H1 (cell line): ENCODE measurements around the gene CKAP4. TPM values are rescaled to one million over a fixed set of nuclear protein-coding genes. Genes with fewer than 3 reads are reported as not detected.

Experiments used
- CTCF ChIA-PET: fragments of 300-600 bp; sonication (Branson Sonifier 250); formaldehyde crosslinking; loops from one replicate; lab custom pipeline; 2021; ENCODE audit not compliant: partially characterized antibody; lab: Charles Lee
- POLR2A ChIA-PET: fragments of 300-600 bp; sonication (Branson Sonifier 250); formaldehyde crosslinking; loops from one replicate; lab custom pipeline; 2021; ENCODE audit warnings: inconsistent platforms; ENCODE audit not compliant: partially characterized antibody; lab: Charles Lee
- DNase-seq, 2 experiments: peaks; one replicate each; pipeline versions ENCODE4 v3.0.0 to v3.0.0-alpha.2; 2010 to 2022; ENCODE audit warnings: low spot score in 2 of 2, low read depth in 1 of 2, mixed read lengths in 1 of 2
- FAIRE-seq: peaks from 2 replicates; lab custom pipeline; 2011; peaks lifted over from hg19 to GRCh38; lab: Jason Lieb, UNC
- H2AFZ ChIP-seq: 2 replicates; pipeline ENCODE4 v1.8.1; 2012; ENCODE audit warnings: low read length, inconsistent platforms
- H2AK5ac ChIP-seq: 2 replicates; pipeline ENCODE4 v1.6.1; 2013; ENCODE audit warnings: low read depth, low read length
- H2BK120ac ChIP-seq: replicated peaks from 2 replicates; pipeline ENCODE3; 2013; ENCODE audit warnings: low read depth, low read length, inconsistent platforms
- H2BK12ac ChIP-seq: 2 replicates; pipeline ENCODE4 v1.6.1; 2013; ENCODE audit warnings: low read depth, low read length
- H2BK15ac ChIP-seq: 2 replicates; pipeline ENCODE4 v1.6.1; 2013; ENCODE audit warnings: low read length
- H2BK20ac ChIP-seq: 2 replicates; pipeline ENCODE4 v1.6.1; 2013; ENCODE audit warnings: low read length
- H2BK5ac ChIP-seq: 2 replicates; pipeline ENCODE4 v1.6.1; 2013; ENCODE audit warnings: low read depth, low read length
- H3K14ac ChIP-seq: 2 replicates; pipeline ENCODE4 v1.6.1; 2013; ENCODE audit warnings: inconsistent platforms; ENCODE audit not compliant: insufficient read length
- H3K18ac ChIP-seq: 2 replicates; pipeline ENCODE4 v1.6.1; 2013; ENCODE audit warnings: low read length; ENCODE audit errors: extremely low read depth
- H3K23ac ChIP-seq: 2 replicates; pipeline ENCODE4 v1.6.1; 2013; ENCODE audit warnings: inconsistent platforms; ENCODE audit not compliant: insufficient read length
- H3K23me2 ChIP-seq: 2 replicates; pipeline ENCODE4 v1.6.1; 2013; ENCODE audit warnings: low read depth, low read length
- H3K27ac ChIP-seq: 2 replicates; pipeline ENCODE4 v1.6.1; 2011; ENCODE audit warnings: low read depth, low read length, inconsistent platforms
- H3K27me3 ChIP-seq, 4 experiments: replicated peaks in 1 of 4; 1 replicate in 1 of 4; 2 replicates in 3 of 4; pipeline versions ENCODE4 v1.6.1 to v1.8.1; 2011 to 2013; ENCODE audit warnings: low read length in 3 of 4, mild to moderate bottlenecking in 3 of 4, inconsistent platforms in 2 of 4, mixed read lengths in 2 of 4, moderate library complexity in 1 of 4; ENCODE audit not compliant: control insufficient read depth in 3 of 4, insufficient read depth in 3 of 4; ENCODE audit errors: extremely low read depth in 1 of 4
- H3K36me3 ChIP-seq, 4 experiments: 2 replicates each; pipeline versions ENCODE4 v1.6.1 to v1.8.1; 2011 to 2013; ENCODE audit warnings: mild to moderate bottlenecking in 4 of 4, low read length in 3 of 4, moderate library complexity in 2 of 4, control low read depth in 1 of 4, inconsistent platforms in 1 of 4; ENCODE audit not compliant: insufficient read depth in 4 of 4, control insufficient read depth in 2 of 4
- H3K4ac ChIP-seq: replicated peaks from 2 replicates; pipeline ENCODE3; 2013; ENCODE audit warnings: low read length, low read depth, mixed read lengths, inconsistent platforms; ENCODE audit not compliant: insufficient read length
- H3K4me1 ChIP-seq, 4 experiments: replicated peaks in 1 of 4; 1 replicate in 1 of 4; 2 replicates in 3 of 4; pipeline versions ENCODE4 v1.6.1 to v1.8.1; 2011 to 2013; ENCODE audit warnings: low read length in 3 of 4, inconsistent platforms in 2 of 4, mixed read lengths in 1 of 4; ENCODE audit not compliant: insufficient read depth in 4 of 4, control insufficient read depth in 3 of 4
- H3K4me2 ChIP-seq, 2 experiments: 2 replicates each; pipeline versions ENCODE4 v1.6.1 to v1.8.1; 2011 to 2013; ENCODE audit warnings: low read depth in 2 of 2, low read length in 2 of 2, control low read depth in 1 of 2, inconsistent platforms in 1 of 2, mild to moderate bottlenecking in 1 of 2; ENCODE audit not compliant: insufficient read depth in 1 of 2
- H3K4me3 ChIP-seq, 4 experiments: fragments of 200-600, 300-600 bp in 1 of 4; sonication (generic), shearing (Covaris generic), sonication (Bioruptor Twin) in 1 of 4; 2 replicates each; pipeline versions ENCODE4 v1.5.1 to v1.8.1; 2011 to 2016; ENCODE audit warnings: low read length in 4 of 4, low read depth in 3 of 4, control low read depth in 2 of 4, inconsistent platforms in 2 of 4, mild to moderate bottlenecking in 2 of 4, mixed read lengths in 1 of 4, moderate library complexity in 1 of 4; ENCODE audit not compliant: insufficient read depth in 2 of 4; ENCODE audit errors: extremely low read depth in 1 of 4
- H3K56ac ChIP-seq: replicated peaks from 2 replicates; pipeline ENCODE3; 2013; ENCODE audit warnings: low read depth, mild to moderate bottlenecking, mixed read lengths, low read length, inconsistent platforms; ENCODE audit not compliant: insufficient read length
- H3K79me1 ChIP-seq: 2 replicates; pipeline ENCODE4 v1.6.1; 2013; ENCODE audit warnings: low read depth, low read length, control low read depth
- H3K79me2 ChIP-seq, 2 experiments: 2 replicates each; pipeline versions ENCODE4 v1.6.1 to v1.8.1; 2012 to 2013; ENCODE audit warnings: low read length in 2 of 2, mild to moderate bottlenecking in 2 of 2, inconsistent platforms in 1 of 2; ENCODE audit not compliant: insufficient read depth in 2 of 2, control insufficient read depth in 1 of 2
- H3K9ac ChIP-seq, 4 experiments: replicated peaks in 1 of 4; 1 replicate in 1 of 4; 2 replicates in 3 of 4; pipeline versions ENCODE4 v1.6.1 to v1.8.1; 2011 to 2013; ENCODE audit warnings: low read depth in 3 of 4, low read length in 3 of 4, control low read depth in 2 of 4, mild to moderate bottlenecking in 2 of 4, moderate library complexity in 2 of 4, inconsistent platforms in 1 of 4; ENCODE audit errors: extremely low read depth in 1 of 4
- H3K9me3 ChIP-seq, 2 experiments: 2 replicates each; pipeline versions ENCODE4 v1.6.1 to v1.8.1; 2012 to 2013; ENCODE audit warnings: mild to moderate bottlenecking in 2 of 2, moderate library complexity in 2 of 2, control low read depth in 1 of 2, inconsistent platforms in 1 of 2, low read depth in 1 of 2, low read length in 1 of 2, mixed read lengths in 1 of 2; ENCODE audit not compliant: insufficient read depth in 2 of 2
- H4K20me1 ChIP-seq, 2 experiments: replicated peaks in 1 of 2; 2 replicates each; pipeline versions ENCODE3 to v1.8.1; 2011 to 2013; ENCODE audit warnings: inconsistent platforms in 2 of 2, low read length in 2 of 2, mild to moderate bottlenecking in 1 of 2; ENCODE audit not compliant: insufficient read depth in 2 of 2, control insufficient read depth in 1 of 2
- H4K5ac ChIP-seq: 2 replicates; pipeline ENCODE4 v1.6.1; 2013; ENCODE audit warnings: low read length, low read depth, mixed read lengths, inconsistent platforms; ENCODE audit not compliant: insufficient read length
- H4K8ac ChIP-seq: 2 replicates; pipeline ENCODE4 v1.8.0; 2013; ENCODE audit warnings: mild to moderate bottlenecking, moderate library complexity, low read length, inconsistent platforms; ENCODE audit not compliant: insufficient read depth; ENCODE audit errors: extremely low read depth
- H4K91ac ChIP-seq: replicated peaks from 2 replicates; pipeline ENCODE3; 2013; ENCODE audit warnings: low read length, mixed read lengths, inconsistent platforms; ENCODE audit not compliant: insufficient read length
- BCL11A ChIP-seq, 2 experiments: IDR thresholded peaks; one replicate each; pipeline ENCODE4 v1.6.1; 2011; ENCODE audit warnings: low read depth in 2 of 2, low read length in 2 of 2, mild to moderate bottlenecking in 2 of 2
- CHD1 ChIP-seq: IDR thresholded peaks from 2 replicates; pipeline ENCODE4 v1.6.1; 2012; ENCODE audit warnings: low read depth, low read length, improper control_type of control experiment
- E2F6 ChIP-seq: IDR thresholded peaks from 2 replicates; pipeline ENCODE4 v1.6.1; 2012; ENCODE audit warnings: inconsistent platforms
- EZH2 ChIP-seq: fragments of 200-600 bp; sonication (generic); IDR thresholded peaks from 2 replicates; pipeline ENCODE4 v1.7.1; 2012; ENCODE audit warnings: low read depth, mild to moderate bottlenecking, moderate library complexity, low read length, inconsistent platforms; ENCODE audit not compliant: severe bottlenecking
- FOSL1 ChIP-seq: IDR thresholded peaks from 2 replicates; pipeline ENCODE4 v1.6.1; 2011; ENCODE audit warnings: mild to moderate bottlenecking, low read depth, low read length, moderate library complexity; ENCODE audit not compliant: insufficient read depth
- KDM4A ChIP-seq: IDR thresholded peaks from one replicate; pipeline ENCODE4 v1.7.1; 2012; ENCODE audit warnings: low read depth, mild to moderate bottlenecking, moderate library complexity, low read length, inconsistent platforms; ENCODE audit not compliant: severe bottlenecking
- NANOG ChIP-seq: IDR thresholded peaks from 2 replicates; pipeline ENCODE4 v1.6.1; 2011; ENCODE audit warnings: low read length, low read depth, mild to moderate bottlenecking, inconsistent platforms; ENCODE audit not compliant: insufficient read depth, poor library complexity, severe bottlenecking
- RXRA ChIP-seq: IDR thresholded peaks from 2 replicates; pipeline ENCODE4 v1.6.1; 2011; ENCODE audit warnings: low read depth, mild to moderate bottlenecking, low read length, moderate library complexity; ENCODE audit not compliant: insufficient read depth
- SIRT6 ChIP-seq: IDR thresholded peaks from one replicate; pipeline ENCODE4 v1.7.1; 2012; ENCODE audit warnings: low read length, inconsistent platforms
- YY1 ChIP-seq: IDR thresholded peaks from 2 replicates; pipeline ENCODE4 v1.6.1; 2011; ENCODE audit warnings: low read depth, mild to moderate bottlenecking, low read length
- WGBS, 2 experiments: shearing (Covaris generic) in 1 of 2; methylation state at CpG; one replicate each; pipeline versions ENCODE4 v1.1.6 to v1.1.7; 2013 to 2015; ENCODE audit warnings: low lambda C conversion rate in 2 of 2, mixed read lengths in 2 of 2, inconsistent platforms in 1 of 2, low coverage in 1 of 2, missing lambda C conversion rate in 1 of 2; ENCODE audit not compliant: insufficient replicate concordance in 2 of 2, insufficient coverage in 1 of 2, insufficient read length in 1 of 2; ENCODE audit errors: extremely low coverage in 1 of 2, missing lambda C conversion rate in 1 of 2; 5-methylcytosine and 5-hydroxymethylcytosine counted together
- polyA plus RNA-seq, 7 experiments: library from polyadenylated mRNA; depleted of rRNA in 3 of 7; stranded (reverse) in 5 of 7; unstranded in 2 of 7; fragments of >200 nt in 5 of 7; fragments of 200-250 nt in 2 of 7; gene quantifications; 1 replicate in 5 of 7; 2 replicates in 1 of 7; 4 replicates in 1 of 7; pipeline versions ENCODE4 v1.2.1 to v1.2.3, GENCODE V29; 2011 to 2013; ENCODE audit warnings: missing spikeins in 2 of 7, mixed read lengths in 2 of 7
- total RNA-seq: library from RNA; stranded (reverse); fragmentation: NEBNext Ultra II Directional; extraction: Animal tissue kit (Norgen Biotek cat#: 25700); gene quantifications from 2 replicates; pipeline ENCODE4 v1.2.1, GENCODE V29; 2021

The CKAP4 gene
- total and polyA plus RNA-seq, 2 of the 8 experiments (the other 6 are each of a cell fraction or from before 2014, with no cell fraction given), result 35.8 to 80.7 TPM

- no peak overlapping the region for H2BK120ac ChIP-seq
- no peak overlapping the region for H3K23ac ChIP-seq
- no peaks in the 10 kb centered on the region for H3K36me3 ChIP-seq
- no peaks in the 10 kb centered on the region for H4K20me1 ChIP-seq
- no peak overlapping the region for H3K4me3 ChIP-seq
- no peak overlapping the region for H3K14ac ChIP-seq
- H3K79me1 ChIP-seq, result no peaks in the 10 kb centered on the region
- H3K4ac ChIP-seq, result no peak overlapping the region
- no peak for DNase-seq
- H2BK20ac ChIP-seq, result no peak overlapping the region
- no peak overlapping the region for H2AK5ac ChIP-seq
- no peak overlapping the region for H3K27ac ChIP-seq
- no peak overlapping the region for H2AFZ ChIP-seq
- H2BK12ac ChIP-seq, result no peak overlapping the region
- no peak overlapping the region for H2BK15ac ChIP-seq
- H3K27me3 ChIP-seq, result no peaks in the 10 kb centered on the region
- CTCF ChIA-PET, result interaction anchor here (0.8 to 2.9 kb wide), 4 partner anchors 9 to 175 kb away, joined by 3 to 25 read pairs (median 3); no protein-coding TSS in a partner anchor
- H3K9ac ChIP-seq, result no peak overlapping the region
- no peak overlapping the region for H3K18ac ChIP-seq
- WGBS, 2 experiments, result 88% methylated on average over 5 of the region's 5 CpGs; no CpG with 5 or more reads in 1 of the 2 experiments
- H4K5ac ChIP-seq, result no peak overlapping the region
- FAIRE-seq, result no peak
- H4K91ac ChIP-seq, result no peak overlapping the region
- H2BK5ac ChIP-seq, result no peak overlapping the region
- TF ChIP-seq BCL11A (IDR thresholded peaks at IDR 0.05; ENCODE audit: low read depth in 2 of 2, low read length in 2 of 2) (no peak), CHD1 (no peak), FOSL1 (no peak), SIRT6 (no peak), EZH2 (no peak), RXRA (no peak), KDM4A (no peak), E2F6 (no peak), YY1 (no peak), NANOG (no peak)
- H3K9me3 ChIP-seq, result no peaks in the 10 kb centered on the region
- H3K79me2 ChIP-seq, result no peaks in the 10 kb centered on the region
- no peak overlapping the region for H4K8ac ChIP-seq
- H3K56ac ChIP-seq, result no peak overlapping the region
- POLR2A ChIA-PET, result no interaction called here
- no peak overlapping the region for H3K4me2 ChIP-seq
- no peaks in the 10 kb centered on the region for H3K23me2 ChIP-seq
- no peaks in the 10 kb centered on the region for H3K4me1 ChIP-seq
Measured at GRCh38 chr12:106291342-106291741, 43.5 kb upstream of the CKAP4 start.
